Hepatocyte (in vitro differentiated cells): ENCODE measurements around the gene DUSP2. TPM values are rescaled to one million over a fixed set of nuclear protein-coding genes. Genes with fewer than 3 reads are reported as not detected.
A peak's percentile ranks its signal among the peaks of the same experiment; 100 is the strongest.

Experiments used
- DNase-seq: peaks from one replicate; pipeline ENCODE4 v3.0.0-alpha.2; 2016; ENCODE audit warnings: low spot score
- H2AFZ ChIP-seq: fragments of 200-600 bp; sonication (generic); 2 replicates; pipeline ENCODE4 v1.6.0; 2016; ENCODE audit warnings: antibody characterized with exemption, mild to moderate bottlenecking
- H3K27ac ChIP-seq: fragments of 200-600 bp; sonication (generic); 2 replicates; pipeline ENCODE4 v1.5.1; 2016; ENCODE audit warnings: mild to moderate bottlenecking
- H3K27me3 ChIP-seq: fragments of 200-600 bp; sonication (generic); 2 replicates; pipeline ENCODE4 v1.6.1; 2016
- H3K36me3 ChIP-seq: fragments of 200-600 bp; sonication (generic); replicated peaks from 2 replicates; pipeline ENCODE4 v1.5.1; 2016; ENCODE audit warnings: low read depth; ENCODE audit not compliant: insufficient read depth
- H3K4me1 ChIP-seq: fragments of 200-600 bp; sonication (generic); 2 replicates; pipeline ENCODE4 v1.5.1; 2016; ENCODE audit warnings: mild to moderate bottlenecking, moderate library complexity; ENCODE audit not compliant: insufficient read depth
- H3K4me2 ChIP-seq: fragments of 200-600 bp; sonication (generic); 2 replicates; pipeline ENCODE4 v1.6.0; 2016
- H3K4me3 ChIP-seq: fragments of 200-600 bp; sonication (generic); 2 replicates; pipeline ENCODE4 v1.5.1; 2016; ENCODE audit warnings: mild to moderate bottlenecking
- H3K79me2 ChIP-seq: fragments of 200-600 bp; sonication (generic); 2 replicates; pipeline ENCODE4 v1.6.0; 2017; ENCODE audit warnings: mild to moderate bottlenecking
- H3K9me2 ChIP-seq: fragments of 200-600 bp; sonication (generic); replicated peaks from 2 replicates; pipeline ENCODE4 v1.6.0; 2017; ENCODE audit warnings: mild to moderate bottlenecking; ENCODE audit not compliant: insufficient read depth
- H3K9me3 ChIP-seq: fragments of 200-600 bp; sonication (generic); 2 replicates; pipeline ENCODE4 v1.5.1; 2016; ENCODE audit warnings: low read depth, mild to moderate bottlenecking
- H4K20me1 ChIP-seq: fragments of 200-600 bp; sonication (generic); 2 replicates; pipeline ENCODE4 v1.6.0; 2016; ENCODE audit warnings: mild to moderate bottlenecking; ENCODE audit not compliant: insufficient read depth, poor library complexity, severe bottlenecking
- EZH2 ChIP-seq: fragments of 200-600 bp; sonication (generic); IDR thresholded peaks from 2 replicates; pipeline ENCODE4 v1.6.1; 2016; ENCODE audit warnings: antibody characterized with exemption, mild to moderate bottlenecking, borderline replicate concordance
- EZH2phosphoT487 ChIP-seq: fragments of 200-600 bp; sonication (generic); IDR thresholded peaks from one replicate; pipeline ENCODE4 v1.6.1; 2018; ENCODE audit warnings: antibody characterized with exemption, mild to moderate bottlenecking, low read depth, moderate library complexity; ENCODE audit not compliant: unreplicated experiment, severe bottlenecking
- WGBS: methylation state at CpG from one replicate; pipeline ENCODE4 v1.1.6; 2016; ENCODE audit warnings: low lambda C conversion rate; ENCODE audit errors: missing lambda C conversion rate; 5-methylcytosine and 5-hydroxymethylcytosine counted together
- polyA plus RNA-seq: library from polyadenylated mRNA; unstranded; fragments of >200 nt; fragmentation: Nextera tagmentation; extraction: Ambion mirVana; gene quantifications from 2 replicates; pipeline ENCODE4 v1.2.1, GENCODE V29; 2016
- total RNA-seq: library from RNA; depleted of rRNA; stranded (reverse); fragments of >200 nt; gene quantifications from 2 replicates; pipeline ENCODE4 v1.2.3, GENCODE V29; 2014
- TF ChIP-seq, protein P1 (sequence below): fragments of 200-600 bp; sonication (generic); IDR thresholded peaks from 2 replicates; pipeline ENCODE4 v1.5.1; 2016; ENCODE audit warnings: antibody characterized with exemption, mild to moderate bottlenecking; ENCODE audit not compliant: poor library complexity

Gene DUSP2
- total and polyA plus RNA-seq, 2 experiments from 2014 or later: 11.3 to 24.0 TPM

DNA sequence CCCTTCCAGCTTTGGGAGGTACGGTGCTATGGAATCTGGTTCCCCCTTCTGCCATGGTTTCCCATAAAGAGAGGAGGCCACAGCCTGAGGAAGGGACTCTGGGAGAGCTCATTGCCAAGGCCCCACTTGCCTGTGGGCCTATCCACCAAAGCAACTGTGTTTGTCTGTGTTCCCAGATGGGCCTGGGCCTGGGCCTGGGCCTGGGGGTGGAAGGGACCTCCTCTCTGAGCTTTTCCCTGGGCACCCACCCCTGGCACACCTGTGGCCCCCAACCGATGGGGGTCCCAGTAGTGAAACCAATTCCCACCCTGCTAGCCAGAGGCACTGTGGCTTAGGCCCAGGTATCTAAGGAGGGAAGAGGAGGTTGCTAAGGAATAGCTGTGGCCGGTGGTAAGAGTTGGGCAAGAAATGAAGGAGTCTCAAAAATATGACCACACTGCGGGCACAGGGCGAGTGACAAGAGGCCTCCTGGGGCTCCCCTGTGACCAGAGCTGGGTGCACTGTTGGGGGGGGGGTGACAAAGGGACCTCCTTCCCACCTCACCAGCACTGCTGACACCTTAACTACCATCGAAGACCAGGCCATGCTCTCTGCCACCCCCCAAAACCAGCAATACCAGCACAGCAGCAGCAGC is 4.9 kb upstream of the DUSP2 start:
- no peak overlapping the region for H3K27ac ChIP-seq
- 91% methylated on average over 6 of the region's 6 CpGs for WGBS

DNA sequence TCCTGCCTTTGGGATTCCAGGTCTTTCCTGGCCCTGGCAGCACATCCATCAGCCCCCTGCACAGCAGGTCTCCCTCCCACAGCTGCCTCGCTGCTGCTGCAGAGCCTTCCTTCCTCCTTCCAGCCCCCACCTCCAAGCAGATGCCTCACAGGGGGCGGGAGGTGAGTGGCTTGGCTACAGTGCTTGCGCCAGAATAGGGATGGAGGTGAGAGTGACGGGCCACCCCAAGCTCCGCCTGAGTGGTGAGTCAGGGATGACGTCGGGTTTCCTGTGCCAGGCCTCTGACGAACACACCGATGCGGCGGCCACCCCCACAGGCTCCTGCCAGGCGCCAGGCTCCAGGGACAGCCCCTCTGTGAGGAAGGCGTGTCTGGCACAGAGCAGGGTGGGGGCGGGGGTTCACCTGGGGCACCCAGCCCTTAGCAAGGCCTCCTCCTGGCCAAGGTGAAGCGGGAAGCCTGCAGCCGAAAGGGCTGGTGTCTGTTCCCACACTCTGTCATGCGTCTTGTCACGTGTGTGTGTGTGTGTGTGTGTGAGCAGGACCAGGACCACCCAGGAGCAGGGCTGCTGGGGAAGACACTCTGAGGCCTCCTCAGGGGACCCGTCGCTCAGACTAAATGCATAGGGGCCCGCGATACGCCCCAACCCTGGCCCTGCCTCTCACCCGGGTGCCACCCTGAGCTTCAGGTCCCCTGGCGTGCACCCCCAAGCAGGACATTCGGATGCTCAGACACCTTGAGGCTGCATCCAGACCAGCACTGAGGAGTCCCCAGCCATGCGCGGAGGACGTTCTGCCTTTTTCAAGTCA is 3.4 kb upstream of the DUSP2 start:
- no peaks in the 10 kb centered on the region for H3K9me3 ChIP-seq
- TF ChIP-seq, protein P1, sequence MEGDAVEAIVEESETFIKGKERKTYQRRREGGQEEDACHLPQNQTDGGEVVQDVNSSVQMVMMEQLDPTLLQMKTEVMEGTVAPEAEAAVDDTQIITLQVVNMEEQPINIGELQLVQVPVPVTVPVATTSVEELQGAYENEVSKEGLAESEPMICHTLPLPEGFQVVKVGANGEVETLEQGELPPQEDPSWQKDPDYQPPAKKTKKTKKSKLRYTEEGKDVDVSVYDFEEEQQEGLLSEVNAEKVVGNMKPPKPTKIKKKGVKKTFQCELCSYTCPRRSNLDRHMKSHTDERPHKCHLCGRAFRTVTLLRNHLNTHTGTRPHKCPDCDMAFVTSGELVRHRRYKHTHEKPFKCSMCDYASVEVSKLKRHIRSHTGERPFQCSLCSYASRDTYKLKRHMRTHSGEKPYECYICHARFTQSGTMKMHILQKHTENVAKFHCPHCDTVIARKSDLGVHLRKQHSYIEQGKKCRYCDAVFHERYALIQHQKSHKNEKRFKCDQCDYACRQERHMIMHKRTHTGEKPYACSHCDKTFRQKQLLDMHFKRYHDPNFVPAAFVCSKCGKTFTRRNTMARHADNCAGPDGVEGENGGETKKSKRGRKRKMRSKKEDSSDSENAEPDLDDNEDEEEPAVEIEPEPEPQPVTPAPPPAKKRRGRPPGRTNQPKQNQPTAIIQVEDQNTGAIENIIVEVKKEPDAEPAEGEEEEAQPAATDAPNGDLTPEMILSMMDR: no peak
- TF ChIP-seq EZH2: no peak
- no peak for TF ChIP-seq EZH2phosphoT487
- H3K27me3 ChIP-seq: no peaks in the 10 kb centered on the region
- H3K27ac ChIP-seq: peak overlapping the region; percentile 79
- H3K79me2 ChIP-seq: no peaks in the 10 kb centered on the region
- peak; percentile 86 for DNase-seq
- no peaks in the 10 kb centered on the region for H4K20me1 ChIP-seq
- 46% methylated on average over 28 of the region's 29 CpGs for WGBS
- H3K9me2 ChIP-seq: no peaks in the 10 kb centered on the region
- H3K4me3 ChIP-seq: no peak overlapping the region
- H2AFZ ChIP-seq: no peak overlapping the region
- H3K36me3 ChIP-seq: no peaks in the 10 kb centered on the region
- peak overlapping the region; percentile 55 for H3K4me2 ChIP-seq
- H3K4me1 ChIP-seq: peaks cover 19% of the 10 kb centered on the region

More for the DNA sequence above, 4.9 kb upstream of the DUSP2 start:
- H3K79me2 ChIP-seq: no peaks in the 10 kb centered on the region
- H3K27me3 ChIP-seq: no peaks in the 10 kb centered on the region
- H3K9me2 ChIP-seq: no peaks in the 10 kb centered on the region
- DNase-seq: peak; percentile 2
- H3K9me3 ChIP-seq: no peaks in the 10 kb centered on the region
- no peak overlapping the region for H2AFZ ChIP-seq
- H3K4me1 ChIP-seq: peaks cover 15% of the 10 kb centered on the region
- no peak overlapping the region for H3K4me2 ChIP-seq
- H3K36me3 ChIP-seq: no peaks in the 10 kb centered on the region
- no peak overlapping the region for H3K4me3 ChIP-seq
- TF ChIP-seq EZH2 (no peak), EZH2phosphoT487 (no peak)
- TF ChIP-seq, protein P1: no peak
- no peaks in the 10 kb centered on the region for H4K20me1 ChIP-seq

DNA sequence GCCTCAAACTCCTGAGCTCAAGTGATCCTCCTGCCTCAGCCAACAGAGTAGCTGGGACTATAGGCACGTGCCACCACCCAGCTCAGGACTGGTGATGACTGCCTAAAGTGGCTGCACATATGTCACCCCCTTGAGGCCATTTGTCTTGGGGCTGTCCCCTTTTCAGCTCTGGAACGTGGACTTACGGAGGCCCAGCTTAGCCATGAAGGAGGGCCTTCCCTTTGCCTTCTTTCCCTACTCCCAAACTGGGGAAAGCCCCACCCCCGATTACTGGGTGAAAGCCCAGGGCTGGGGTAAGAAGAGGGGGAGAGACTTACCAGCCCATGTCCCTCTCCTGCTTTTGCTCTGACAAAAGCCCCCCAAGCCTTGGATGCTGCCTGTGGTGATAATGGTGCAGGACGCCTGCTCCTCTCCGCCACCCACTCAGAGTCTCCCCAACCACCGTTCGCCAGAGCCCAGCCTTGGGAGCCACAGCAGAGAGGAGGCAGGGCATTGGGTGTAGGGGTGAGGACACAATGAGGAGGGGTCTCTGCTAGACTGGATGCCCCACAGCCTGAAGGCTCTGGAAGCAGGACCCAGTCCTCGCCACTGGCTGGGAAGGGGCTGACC is 2.5 kb upstream of the DUSP2 start:
- Histone ChIP-seq H3K27ac (peak overlapping the region; percentile 49), H2AFZ (no peak overlapping the region), H3K4me3 (no peak overlapping the region), H3K36me3 (no peaks in the 10 kb centered on the region), H3K9me2 (no peaks in the 10 kb centered on the region), H3K27me3 (no peaks in the 10 kb centered on the region), H3K4me1 (peaks cover 19% of the 10 kb centered on the region), H4K20me1 (no peaks in the 10 kb centered on the region), H3K79me2 (no peaks in the 10 kb centered on the region), H3K4me2 (no peak overlapping the region), H3K9me3 (no peaks in the 10 kb centered on the region)
- WGBS: 84% methylated on average over 9 of the region's 9 CpGs
- DNase-seq: no peak
- no peak for TF ChIP-seq EZH2phosphoT487
- TF ChIP-seq EZH2: no peak
- TF ChIP-seq, protein P1: no peak
